GM19468 (cell line): ENCODE results near the gene HIVEP3.

ENCODE experiments used
- ATAC-seq: cut with Tn5 transposase; IDR thresholded peaks from one replicate; pipeline ENCODE4 v1.9.1; 2021; ENCODE audit warnings: mild to moderate bottlenecking, moderate library complexity, moderate number of reproducible peaks; ENCODE audit not compliant: unreplicated experiment; ENCODE audit errors: extremely low read depth

HIVEP3 gene

DNA sequence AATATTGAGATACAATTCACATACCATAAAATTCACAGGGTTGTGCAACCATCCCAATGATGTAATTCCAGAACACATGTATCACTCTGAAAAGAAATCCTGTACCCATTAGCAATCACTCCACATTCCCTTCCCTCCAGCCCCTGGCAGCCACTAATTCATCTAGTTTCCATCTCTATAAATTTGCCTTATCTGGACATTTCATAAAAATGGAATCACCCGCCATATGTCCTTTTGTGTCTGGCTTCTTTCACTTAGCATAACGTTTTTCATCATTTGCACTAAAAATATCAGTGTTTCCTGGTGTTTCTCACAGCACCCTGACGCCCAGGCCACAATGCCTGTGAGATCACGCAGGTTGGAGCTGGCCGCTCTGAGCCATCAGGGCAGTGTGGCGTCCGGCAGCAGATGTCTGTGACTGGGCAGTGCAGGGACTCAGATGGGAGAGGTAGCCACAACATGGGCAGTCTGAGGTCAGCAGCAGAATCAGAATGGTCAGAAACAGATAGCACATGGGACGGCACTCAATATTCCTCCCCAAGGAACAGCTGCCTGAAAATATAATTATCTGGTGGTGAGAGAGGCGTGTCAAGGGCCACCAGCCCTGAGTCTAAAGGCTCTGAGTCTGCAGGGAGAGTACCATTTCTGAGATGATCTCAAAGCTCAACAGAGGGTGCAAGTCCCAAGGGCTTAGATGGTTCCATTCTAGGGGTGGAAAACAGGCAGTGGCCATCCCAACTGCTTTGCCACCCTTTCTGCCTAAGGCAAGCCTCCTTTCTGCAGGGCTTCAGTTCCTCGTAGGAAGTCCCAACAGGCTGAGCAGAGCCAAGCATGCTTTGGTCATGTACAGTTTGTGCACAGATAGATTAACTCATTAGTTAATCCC, 304.8 kb downstream of the HIVEP3 start:
- ATAC-seq = no peak

DNA sequence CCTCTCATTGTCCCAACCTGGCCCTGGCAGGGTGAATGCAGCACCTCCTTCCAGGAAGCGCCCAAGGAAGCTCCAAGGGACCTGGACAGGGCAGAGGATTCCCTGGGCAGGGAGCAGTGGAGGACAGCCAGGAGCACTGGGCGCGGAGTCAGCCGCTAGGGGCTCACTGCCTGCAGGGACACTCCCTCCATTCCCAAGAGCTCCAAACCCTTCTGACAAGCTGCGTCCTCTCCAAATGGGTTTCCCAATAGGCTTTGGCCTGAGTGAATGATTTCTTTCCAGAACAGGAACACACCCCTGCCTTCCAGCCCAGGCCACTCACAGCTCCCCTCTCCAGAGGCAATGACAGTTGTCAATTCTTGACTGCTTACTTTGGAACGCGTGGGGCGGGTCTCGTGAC, 305.8 kb downstream of the HIVEP3 start:
- no peak for ATAC-seq

DNA sequence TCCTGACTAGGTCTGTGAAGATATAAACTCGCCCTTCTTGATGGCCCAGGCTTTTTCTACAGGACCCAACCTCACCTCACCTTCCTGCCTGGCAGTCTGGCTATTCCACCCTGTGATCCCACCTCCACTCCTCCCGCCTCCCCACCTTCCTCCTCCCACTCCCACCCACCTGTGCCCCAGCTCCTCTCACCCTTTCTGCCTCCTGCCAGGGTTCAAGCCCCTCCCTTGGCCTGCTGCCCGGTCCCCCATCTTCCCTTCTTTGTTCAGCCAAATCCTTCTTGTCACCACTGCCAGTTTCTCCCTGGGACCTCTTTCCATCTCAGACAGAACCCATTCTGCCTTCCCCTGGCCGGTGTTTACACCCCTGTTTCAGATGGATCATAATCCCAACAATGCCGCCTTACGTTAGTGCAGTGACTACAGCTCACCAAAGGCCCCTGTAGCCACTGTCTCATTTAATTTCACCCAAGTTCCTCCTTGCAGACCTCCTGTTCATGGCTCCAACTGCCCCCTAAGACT, 306.7 kb downstream of the HIVEP3 start:
- ATAC-seq = no peak

DNA sequence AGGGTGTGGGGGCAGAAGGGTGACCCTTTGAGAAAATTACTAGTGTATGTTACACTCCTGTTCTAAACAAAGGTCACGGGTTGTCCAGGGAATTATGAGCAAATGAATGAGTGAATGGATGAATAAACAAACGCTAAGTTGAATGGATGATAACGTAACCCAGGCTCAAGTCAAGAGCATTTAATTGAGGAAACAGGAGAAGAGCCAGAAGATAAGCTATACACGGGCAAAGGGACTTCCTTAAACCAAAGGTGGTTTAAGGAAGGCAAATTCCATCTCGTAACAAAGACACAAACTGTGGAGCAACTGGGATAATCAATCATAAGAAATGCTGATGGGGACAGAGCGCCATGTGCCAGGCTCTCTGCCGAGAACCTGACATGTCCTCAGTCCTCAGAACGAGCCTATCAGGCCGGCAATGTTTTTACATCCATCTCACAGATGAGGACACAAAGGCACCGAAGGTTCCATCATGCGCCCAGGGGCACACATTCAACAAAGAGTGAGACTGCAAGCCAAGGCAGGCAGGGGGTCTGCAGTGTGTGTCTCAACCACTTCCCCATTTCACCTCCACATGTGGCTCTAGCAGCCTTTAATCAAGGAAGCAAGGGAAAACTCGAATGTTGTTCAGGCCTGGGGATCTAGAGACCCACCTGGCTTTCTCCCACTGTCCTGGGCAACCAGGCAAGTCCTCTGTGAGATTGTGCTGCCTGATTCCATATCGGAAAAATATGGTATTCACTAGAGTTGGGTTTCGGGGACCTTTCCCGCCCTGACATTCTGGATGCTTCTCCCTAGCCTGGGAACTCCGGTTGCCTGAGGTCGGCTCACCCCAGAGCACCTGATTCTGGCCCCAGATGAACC, 307.4 kb downstream of the HIVEP3 start:
- no peak for ATAC-seq

DNA sequence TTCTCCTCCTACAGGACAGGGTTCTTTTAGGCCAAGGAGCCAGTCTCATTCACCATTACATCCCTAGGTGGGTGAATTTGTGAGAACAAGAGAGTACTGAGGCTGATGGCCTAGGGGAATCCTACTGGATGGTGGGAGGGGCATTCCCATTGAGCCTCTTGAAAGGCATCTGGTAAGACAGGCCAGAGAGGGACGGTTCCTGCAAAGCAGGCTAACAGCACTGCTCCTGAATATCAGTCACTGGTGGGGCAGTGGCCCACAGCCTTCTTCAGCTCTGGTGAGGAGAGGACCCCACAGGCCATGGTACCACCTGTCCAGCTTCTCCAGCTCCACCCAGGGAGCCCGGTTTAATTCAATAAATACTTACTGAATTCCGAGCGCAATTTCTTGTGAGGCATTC, 308.4 kb downstream of the HIVEP3 start:
- no peak for ATAC-seq

DNA sequence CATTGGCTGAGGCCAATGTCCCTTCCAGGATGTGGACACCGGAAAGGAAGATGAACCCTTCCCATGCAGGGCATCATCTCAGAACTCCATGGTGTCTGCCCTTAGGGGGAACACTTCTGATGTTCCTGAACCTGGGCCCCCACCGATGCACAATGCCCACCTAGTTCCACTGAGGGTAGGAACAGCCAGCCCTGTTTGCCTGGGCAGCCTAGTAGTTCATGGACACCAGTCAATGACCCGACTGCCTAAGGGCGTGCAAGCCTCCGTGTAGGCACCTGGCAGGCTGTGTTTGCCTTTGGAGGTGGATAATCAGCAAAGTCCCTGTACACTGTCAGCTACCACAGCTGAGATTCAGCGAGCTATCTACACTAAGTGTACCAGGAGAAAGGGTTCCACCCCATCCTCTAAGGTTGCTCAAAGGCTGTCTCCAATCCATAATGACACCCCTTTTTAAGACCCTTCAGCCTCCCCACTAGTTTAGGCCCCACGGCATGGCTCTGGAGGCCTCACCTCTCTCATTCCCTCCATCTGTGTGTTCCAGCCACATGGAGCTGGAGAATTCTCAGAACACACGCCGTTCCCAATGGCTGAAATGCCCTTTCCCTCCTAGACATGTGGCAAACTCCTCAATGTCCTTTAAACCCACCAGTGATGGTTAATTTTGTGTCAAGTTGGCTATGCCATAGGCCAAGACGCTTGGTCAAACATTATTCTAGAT, 309.4 kb downstream of the HIVEP3 start:
- ATAC-seq = no peak

DNA sequence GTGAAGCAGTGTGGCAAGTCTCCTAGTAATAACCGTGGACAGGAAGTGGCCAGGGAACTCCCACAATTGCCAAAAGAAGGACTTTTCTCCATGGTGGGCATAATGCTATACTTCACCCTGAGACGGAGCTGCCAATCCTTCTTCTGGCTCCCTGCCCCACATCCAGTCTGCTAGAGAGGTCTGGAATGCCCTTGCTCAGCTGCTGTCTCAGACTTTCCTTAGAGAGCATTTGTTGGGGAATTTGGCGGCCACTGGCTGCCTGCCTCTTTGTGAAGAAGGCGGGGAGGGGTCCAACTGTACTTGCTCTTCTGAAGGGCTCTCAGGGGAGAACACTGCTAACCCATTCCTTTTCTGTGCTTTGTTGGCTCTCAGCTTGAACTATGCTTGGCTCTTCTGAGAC, 310.5 kb downstream of the HIVEP3 start:
- no peak for ATAC-seq

DNA sequence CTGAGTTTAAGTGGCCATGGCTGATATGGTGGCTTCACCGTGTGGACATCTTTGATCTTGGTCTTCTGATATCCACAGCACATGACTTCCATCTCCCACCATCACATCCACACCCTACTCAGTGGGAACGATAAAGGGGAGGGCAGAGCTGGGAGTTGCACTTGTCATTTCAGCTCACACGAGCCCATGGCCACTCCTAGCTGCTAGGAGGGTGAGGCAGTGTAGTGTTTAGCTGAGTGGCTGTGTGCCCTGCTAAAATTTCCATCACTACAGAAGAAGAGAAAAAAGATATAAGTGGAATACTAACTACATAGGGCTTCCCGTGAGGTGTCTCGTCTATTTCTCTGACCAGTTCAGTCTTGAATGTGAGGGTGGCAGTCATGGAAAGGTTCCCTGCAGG, 310.9 kb downstream of the HIVEP3 start:
- no peak for ATAC-seq

DNA sequence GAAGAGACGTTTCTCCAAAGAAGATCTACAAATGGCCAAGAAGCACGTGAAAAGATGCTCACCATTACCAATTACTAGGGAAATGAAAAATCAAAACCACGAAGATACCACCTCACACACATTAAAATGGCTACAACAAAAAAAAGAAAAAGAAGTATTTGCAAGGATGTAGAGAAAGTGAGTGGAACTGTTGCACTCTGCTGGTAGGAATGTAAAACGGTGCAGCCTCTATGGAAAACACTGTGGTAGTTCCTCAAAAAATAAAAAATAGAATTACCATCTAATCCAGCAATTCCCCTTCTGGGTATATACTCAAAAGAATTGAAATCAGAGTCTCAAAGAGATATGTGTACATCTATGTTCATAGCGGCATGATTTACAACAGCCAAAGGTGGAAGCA, 318.8 kb downstream of the HIVEP3 start:
- ATAC-seq = no peak

DNA sequence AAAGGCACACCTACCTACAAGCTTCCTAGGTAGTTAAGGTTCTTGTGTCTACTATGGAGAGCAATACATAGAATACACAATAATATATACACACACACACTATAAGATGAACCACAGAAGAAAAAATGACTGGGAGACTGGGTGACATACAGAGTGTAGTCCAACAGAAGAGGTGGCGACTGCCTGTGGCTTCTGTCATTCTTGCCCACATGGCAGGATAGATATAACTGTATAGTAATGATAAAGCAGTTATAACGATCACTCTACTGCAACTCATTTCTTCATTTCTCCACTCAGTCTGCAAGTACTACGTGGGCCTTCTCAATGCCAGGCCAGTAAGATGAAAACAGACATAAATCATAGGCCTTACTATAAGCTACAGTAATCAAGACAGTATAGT, 320.4 kb downstream of the HIVEP3 start:
- ATAC-seq = no peak

DNA sequence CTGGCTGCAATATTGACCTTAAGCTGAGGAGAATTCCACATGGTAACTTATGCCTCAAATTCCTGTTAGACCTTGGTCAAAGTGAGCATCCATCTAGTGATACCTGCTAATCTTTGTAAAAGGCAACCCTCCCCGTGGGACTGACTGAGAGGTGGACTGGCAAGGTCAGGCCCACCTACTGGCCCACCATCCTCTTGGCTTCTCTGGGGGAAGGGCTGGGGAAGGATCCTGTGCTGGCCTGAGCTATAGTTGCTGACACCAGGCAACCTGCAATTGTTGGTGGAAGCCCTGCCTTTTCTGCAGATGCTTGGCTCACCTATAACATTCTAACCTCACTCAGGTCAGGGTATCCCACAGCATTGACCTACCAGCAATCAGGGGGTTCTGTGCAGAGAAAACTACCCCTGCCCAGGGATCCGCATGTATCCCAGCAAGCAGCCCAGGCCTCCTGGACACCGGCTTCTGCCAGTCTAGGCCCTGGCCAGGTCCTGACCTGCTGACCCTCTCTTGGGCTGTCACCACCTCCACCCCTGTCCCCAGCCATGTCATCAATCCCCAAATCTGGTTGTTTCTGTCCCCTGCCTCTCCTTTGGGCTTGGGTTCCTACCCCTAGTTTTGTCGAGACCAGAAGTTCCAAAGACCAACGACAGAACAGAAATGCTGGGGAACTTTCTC, 326.1 kb downstream of the HIVEP3 start:
- ATAC-seq = no peak

DNA sequence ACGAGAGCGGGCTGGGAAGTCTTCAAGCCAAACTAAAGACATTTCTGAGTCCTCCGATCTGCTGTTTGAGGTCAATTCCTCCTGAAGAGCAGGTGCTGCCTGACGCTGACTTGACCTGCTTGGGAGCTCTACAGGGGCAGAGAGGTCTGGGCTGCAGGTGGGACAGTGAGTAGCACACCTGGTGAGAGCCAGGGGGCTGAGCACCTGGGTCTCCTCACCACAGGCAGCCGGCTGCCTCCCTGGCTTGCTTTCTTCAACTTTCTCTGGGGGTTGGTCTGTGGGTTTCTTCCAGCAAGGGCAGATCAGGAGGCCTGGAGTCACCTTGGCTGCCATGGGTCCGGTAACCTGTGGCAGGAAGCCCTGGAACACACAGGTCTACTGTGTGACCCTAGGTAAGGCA, 326.8 kb downstream of the HIVEP3 start:
- ATAC-seq = no peak

DNA sequence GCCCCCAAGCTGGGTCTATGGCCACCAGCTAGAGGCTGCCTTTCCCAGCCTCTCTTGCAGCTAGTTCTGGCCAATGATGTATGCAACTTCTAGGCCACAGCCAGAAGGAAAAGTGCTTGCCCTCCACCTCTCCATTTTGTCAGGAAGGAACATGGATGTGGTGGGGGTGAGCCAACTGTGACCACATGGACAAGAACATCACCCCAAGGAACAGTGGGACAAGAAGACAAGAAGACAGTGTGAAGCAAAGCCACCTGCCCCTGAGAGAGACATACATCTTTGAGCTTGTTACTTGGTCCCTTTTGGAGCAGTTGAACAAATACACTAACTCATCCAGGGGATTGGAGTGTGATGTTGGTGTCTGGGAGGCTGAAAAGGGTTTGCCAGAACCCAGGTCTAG, 328.4 kb downstream of the HIVEP3 start:
- no peak for ATAC-seq

DNA sequence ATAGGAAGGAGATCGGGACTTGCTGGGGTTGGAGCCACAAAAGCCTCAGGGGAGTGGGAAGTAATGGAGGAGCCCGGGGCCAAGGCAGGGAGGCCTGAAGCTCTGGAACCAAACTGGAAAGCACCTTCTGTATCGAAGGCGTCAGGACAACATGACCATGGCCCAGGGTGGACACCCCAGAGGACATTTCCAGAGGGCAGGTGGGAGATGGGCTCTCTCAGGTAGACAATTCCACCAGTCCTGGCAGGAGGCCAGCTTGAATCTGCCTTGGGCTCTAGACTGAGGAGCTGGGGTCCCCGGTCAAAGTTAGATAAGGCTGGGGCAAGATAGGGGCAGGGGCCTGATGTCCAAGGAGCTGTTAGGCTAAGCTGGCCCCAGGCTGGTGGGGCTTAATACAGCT, 329.3 kb downstream of the HIVEP3 start:
- no peak for ATAC-seq

DNA sequence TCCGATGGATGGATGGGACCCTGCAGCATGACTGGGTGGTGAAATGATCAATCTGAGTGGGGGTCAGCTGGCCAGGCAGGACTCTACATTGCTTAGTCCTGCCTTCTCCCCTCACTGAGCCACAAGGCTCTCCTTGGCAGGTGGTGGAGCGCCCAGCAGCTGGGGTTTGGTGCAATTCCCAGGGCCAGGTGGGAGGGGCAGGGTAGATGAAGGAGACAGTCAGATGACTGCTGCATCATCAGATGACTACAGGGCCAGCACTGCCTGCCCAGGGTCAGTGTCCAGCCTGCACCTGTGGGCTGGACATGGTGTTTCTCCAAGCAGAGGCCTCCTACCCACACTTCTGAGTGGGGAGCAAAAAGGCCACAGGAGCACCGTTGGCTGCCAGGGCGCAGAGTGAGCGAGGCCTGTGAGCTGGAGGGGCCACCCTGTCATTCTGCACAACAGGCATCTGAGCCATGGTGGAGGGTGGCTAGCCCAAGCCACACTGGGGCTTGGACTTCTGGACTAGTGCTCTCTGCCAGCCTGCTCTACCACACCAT, 330.3 kb downstream of the HIVEP3 start:
- ATAC-seq = no peak

DNA sequence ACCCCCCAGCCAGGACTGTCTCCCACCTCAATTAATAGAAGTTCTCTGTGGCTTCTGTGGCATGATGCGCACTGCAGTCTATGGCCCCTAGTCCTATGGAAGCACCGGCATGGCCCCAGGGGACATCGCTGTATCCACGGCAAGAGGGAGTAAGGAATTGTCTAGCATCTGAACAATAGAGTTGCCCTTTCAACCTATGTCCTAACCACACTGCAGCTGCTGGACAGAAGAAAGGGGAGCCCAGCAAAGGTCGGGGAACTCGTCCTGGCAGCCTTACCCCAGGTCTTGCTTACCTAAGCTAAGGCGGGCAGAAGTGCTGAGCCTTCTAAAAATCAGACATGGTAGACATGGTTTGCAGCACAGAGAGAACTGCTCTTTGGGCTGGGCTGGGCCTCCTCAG, 330.9 kb downstream of the HIVEP3 start:
- no peak for ATAC-seq

DNA sequence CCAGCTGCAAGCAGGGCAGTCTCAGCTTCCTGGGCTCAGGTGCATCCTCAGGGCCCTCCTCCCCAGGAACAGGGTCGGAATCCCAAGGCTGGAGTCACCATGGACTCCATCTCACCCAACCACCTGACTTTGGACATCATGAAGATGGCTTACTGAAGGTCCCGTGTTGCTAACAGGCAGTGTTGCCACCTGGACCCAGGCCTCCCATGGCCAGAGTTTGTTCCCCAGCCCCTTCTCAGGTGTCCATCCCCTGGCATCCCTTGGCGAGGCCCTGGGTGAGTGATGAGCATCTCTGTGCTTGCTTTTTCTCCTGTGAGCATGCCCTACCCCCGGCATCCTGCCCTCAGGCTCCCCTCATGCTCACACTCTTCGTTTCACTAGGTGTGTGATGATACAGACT, 332.5 kb downstream of the HIVEP3 start:
- ATAC-seq = no peak

DNA sequence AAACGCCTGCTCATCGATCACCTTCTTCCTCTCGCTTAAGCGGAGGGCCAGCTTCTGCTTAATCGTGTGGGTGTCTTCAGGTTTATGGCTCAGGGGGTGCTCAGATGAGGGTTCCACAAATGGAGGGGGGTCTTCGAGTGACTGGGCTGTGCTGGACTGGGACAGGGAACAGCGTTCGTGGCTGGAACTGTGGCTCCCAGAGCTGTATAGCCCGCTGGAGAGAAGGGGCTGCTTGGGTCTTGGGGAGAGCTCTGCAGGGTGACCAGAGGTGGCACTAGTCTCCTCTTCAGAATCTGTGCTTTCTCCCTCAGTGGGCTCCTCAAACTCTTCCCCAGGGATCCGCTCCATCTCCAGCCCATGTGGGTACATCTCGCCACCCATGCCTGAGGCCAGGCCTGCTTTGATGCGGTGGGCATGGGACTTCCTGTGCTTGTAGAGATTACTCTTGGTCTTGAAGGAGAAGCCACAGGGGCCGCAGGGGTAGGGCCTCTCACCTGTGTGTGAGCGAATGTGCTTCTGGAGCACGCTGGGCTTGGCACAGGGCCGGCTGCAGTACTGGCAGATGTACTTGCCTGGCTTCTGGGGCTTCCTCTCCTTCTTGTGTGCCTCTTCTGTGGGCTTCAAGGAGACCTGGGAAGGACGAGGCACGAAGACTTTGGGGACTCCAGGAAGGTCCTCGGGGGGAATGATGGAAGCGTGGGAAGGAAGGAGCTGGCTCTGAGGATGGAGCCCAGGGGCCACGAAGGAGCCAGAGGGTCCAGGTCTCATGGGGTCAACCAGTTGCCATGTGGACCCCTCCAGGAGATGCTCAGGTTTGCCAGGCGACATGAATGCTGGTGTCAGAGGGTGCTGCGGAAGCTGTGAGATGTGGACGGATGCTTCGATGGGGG, 334.8 kb downstream of the HIVEP3 start:
- no peak for ATAC-seq
